HEK293 (cell line): ENCODE measurements around the gene SLC45A2.

Experiments used
- CTCF ChIA-PET: fragments of 350-600 bp; formaldehyde crosslinking; extraction: SDS; loops from one replicate; lab custom pipeline; 2021; ENCODE audit warnings: antibody characterized with exemption; lab: Yijun Ruan, JAX
- POLR2A ChIA-PET: fragments of 300-600 bp; formaldehyde crosslinking; extraction: SDS; loops from one replicate; lab custom pipeline; 2020; ENCODE audit warnings: antibody characterized with exemption, inconsistent platforms; lab: Yijun Ruan, JAX
- H3K27ac ChIP-seq: fragments of 200-500 bp; sonication (Bioruptor generic); 2 replicates; pipeline ENCODE4 v1.5.1; 2014; ENCODE audit warnings: low read depth, low read length, control low read depth, inconsistent platforms; ENCODE audit errors: extremely low read depth
- H3K36me3 ChIP-seq, 2 experiments: fragments of 200-500 bp in 1 of 2; sonication (Bioruptor generic) in 1 of 2; 1 replicate in 1 of 2; 2 replicates in 1 of 2; pipeline ENCODE4 v1.5.1; 2014 to 2017; ENCODE audit warnings: inconsistent platforms in 2 of 2, low read length in 2 of 2; ENCODE audit not compliant: control insufficient read depth in 2 of 2, insufficient read depth in 1 of 2
- H3K4me1 ChIP-seq: fragments of 200-500 bp; sonication (Bioruptor generic); 2 replicates; pipeline ENCODE4 v1.5.1; 2014; ENCODE audit warnings: mild to moderate bottlenecking, low read length, inconsistent platforms; ENCODE audit not compliant: control insufficient read depth, insufficient read depth
- H3K4me3 ChIP-seq: 2 replicates; pipeline ENCODE4 v1.5.1; 2011; ENCODE audit warnings: low read depth, mild to moderate bottlenecking, control low read depth, low read length, moderate library complexity
- H3K9me3 ChIP-seq: fragments of 200-500 bp; sonication (Bioruptor generic); 2 replicates; pipeline ENCODE4 v1.5.1; 2014; ENCODE audit warnings: low read depth, low read length, inconsistent platforms; ENCODE audit not compliant: control insufficient read depth, insufficient read depth
- KLF8 ChIP-seq: fragments of 450-650 bp; formaldehyde crosslinking; IDR thresholded peaks from 2 replicates; pipeline ENCODE4 v1.5.1; 2016; ENCODE audit warnings: missing biosample characterization, missing genetic modification characterization
- TRIM28 ChIP-seq: IDR thresholded peaks from 2 replicates; pipeline ENCODE4 v1.6.1; 2011; ENCODE audit warnings: low read length, control low read depth, borderline replicate concordance
- YY1 ChIP-seq: fragments of 450-650 bp; formaldehyde crosslinking; IDR thresholded peaks from 2 replicates; pipeline ENCODE4 v1.5.1; 2018; ENCODE audit warnings: missing biosample characterization, missing genetic modification characterization
- ZBTB1 ChIP-seq: fragments of 450-650 bp; formaldehyde crosslinking; IDR thresholded peaks from 2 replicates; pipeline ENCODE4 v1.5.1; 2016; ENCODE audit warnings: missing biosample characterization, missing genetic modification characterization
- ZBTB17 ChIP-seq: fragments of 450-650 bp; formaldehyde crosslinking; IDR thresholded peaks from 2 replicates; pipeline ENCODE4 v1.5.1; 2016; ENCODE audit warnings: missing biosample characterization, missing genetic modification characterization
- ZNF157 ChIP-seq: fragments of 450-650 bp; formaldehyde crosslinking; IDR thresholded peaks from 2 replicates; pipeline ENCODE4 v1.5.1; 2016; ENCODE audit warnings: missing biosample characterization, missing genetic modification characterization
- ZNF169 ChIP-seq: fragments of 450-650 bp; formaldehyde crosslinking; IDR thresholded peaks from 2 replicates; pipeline ENCODE4 v1.5.1; 2016; ENCODE audit warnings: missing biosample characterization, missing genetic modification characterization
- ZNF175 ChIP-seq: fragments of 450-650 bp; formaldehyde crosslinking; IDR thresholded peaks from 2 replicates; pipeline ENCODE4 v1.5.1; 2016; ENCODE audit warnings: missing biosample characterization, missing genetic modification characterization
- ZNF239 ChIP-seq: fragments of 450-650 bp; formaldehyde crosslinking; IDR thresholded peaks from 2 replicates; pipeline ENCODE4 v1.5.1; 2016; ENCODE audit warnings: missing biosample characterization, missing genetic modification characterization
- ZNF274 ChIP-seq, 2 experiments: fragments of 200-500 bp in 1 of 2; fragments of 450-650 bp in 1 of 2; sonication (Bioruptor generic) in 1 of 2; formaldehyde crosslinking in 1 of 2; IDR thresholded peaks; 2 replicates each; pipeline versions ENCODE4 v1.5.1 to v1.6.1; 2014 to 2016; ENCODE audit warnings: borderline replicate concordance in 1 of 2, inconsistent platforms in 1 of 2, low read length in 1 of 2, missing biosample characterization in 1 of 2, missing genetic modification characterization in 1 of 2
- ZNF302 ChIP-seq: fragments of 450-650 bp; formaldehyde crosslinking; IDR thresholded peaks from 2 replicates; pipeline ENCODE4 v1.5.1; 2016; ENCODE audit warnings: missing biosample characterization, missing genetic modification characterization, low read depth
- ZNF433 ChIP-seq: fragments of 450-650 bp; formaldehyde crosslinking; IDR thresholded peaks from 2 replicates; pipeline ENCODE4 v1.5.1; 2016; ENCODE audit warnings: missing biosample characterization, missing genetic modification characterization, low read depth
- ZNF510 ChIP-seq: fragments of 450-650 bp; formaldehyde crosslinking; IDR thresholded peaks from 2 replicates; pipeline ENCODE4 v1.5.1; 2018; ENCODE audit warnings: mild to moderate bottlenecking, missing genetic modification characterization, missing biosample characterization; ENCODE audit not compliant: insufficient replicate concordance
- ZNF529 ChIP-seq: fragments of 450-650 bp; formaldehyde crosslinking; IDR thresholded peaks from 2 replicates; pipeline ENCODE4 v1.5.1; 2017; ENCODE audit warnings: missing genetic modification characterization, missing biosample characterization; ENCODE audit not compliant: insufficient replicate concordance
- ZNF571 ChIP-seq: fragments of 450-650 bp; formaldehyde crosslinking; IDR thresholded peaks from 2 replicates; pipeline ENCODE4 v1.5.0; 2017; ENCODE audit warnings: missing biosample characterization, missing genetic modification characterization
- ZNF621 ChIP-seq: fragments of 450-650 bp; formaldehyde crosslinking; IDR thresholded peaks from 2 replicates; pipeline ENCODE4 v1.5.1; 2017; ENCODE audit warnings: missing biosample characterization, missing genetic modification characterization
- ZNF629 ChIP-seq: fragments of 450-650 bp; formaldehyde crosslinking; IDR thresholded peaks from 2 replicates; pipeline ENCODE4 v1.5.1; 2017; ENCODE audit warnings: missing biosample characterization, missing genetic modification characterization
- ZNF776 ChIP-seq: fragments of 450-650 bp; formaldehyde crosslinking; IDR thresholded peaks from 2 replicates; pipeline ENCODE4 v1.5.0; 2017; ENCODE audit warnings: missing biosample characterization, missing genetic modification characterization, borderline replicate concordance
- ZXDB ChIP-seq: fragments of 450-650 bp; formaldehyde crosslinking; IDR thresholded peaks from 2 replicates; pipeline ENCODE4 v1.5.1; 2016; ENCODE audit warnings: missing biosample characterization, missing genetic modification characterization
- TF ChIP-seq, protein P1 (sequence below): fragments of 450-650 bp; formaldehyde crosslinking; IDR thresholded peaks from 2 replicates; pipeline ENCODE4 v1.5.1; 2016; ENCODE audit warnings: missing biosample characterization, missing genetic modification characterization
- TF ChIP-seq, protein P2 (sequence below): fragments of 450-650 bp; formaldehyde crosslinking; IDR thresholded peaks from 2 replicates; pipeline ENCODE4 v1.5.1; 2017; ENCODE audit warnings: missing biosample characterization, mild to moderate bottlenecking, missing genetic modification characterization, moderate library complexity
- TF ChIP-seq, protein P3 (sequence below): fragments of 450-650 bp; formaldehyde crosslinking; IDR thresholded peaks from 2 replicates; pipeline ENCODE4 v1.5.1; 2016; ENCODE audit warnings: missing biosample characterization, missing genetic modification characterization
- TF ChIP-seq, protein P4 (sequence below): fragments of 450-650 bp; formaldehyde crosslinking; IDR thresholded peaks from 2 replicates; pipeline ENCODE4 v1.5.1; 2016; ENCODE audit warnings: missing biosample characterization, missing genetic modification characterization, borderline replicate concordance

SLC45A2 gene

DNA sequence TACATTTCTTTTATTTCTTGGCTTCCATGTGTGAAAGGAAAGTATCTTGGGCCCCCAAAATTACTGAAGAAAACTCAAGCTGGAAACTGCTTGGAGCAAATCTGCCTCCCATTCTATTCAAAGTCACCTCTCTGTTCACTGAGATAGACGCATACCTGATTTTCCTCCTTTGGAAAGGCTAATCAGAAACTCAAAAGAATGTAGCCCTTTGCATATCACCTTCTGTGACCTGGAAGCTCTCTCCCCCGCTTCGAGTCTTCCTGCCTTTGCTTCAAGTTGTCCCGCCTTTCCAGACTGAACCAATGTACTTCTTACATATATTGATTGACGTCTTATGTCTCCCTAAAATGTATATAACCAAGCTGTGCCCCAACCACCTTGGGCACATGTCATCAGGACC is 53.4 kb downstream of the SLC45A2 start:
- Histone ChIP-seq H3K36me3 (no peaks in the 10 kb centered on the region), H3K9me3 (no peaks in the 10 kb centered on the region), H3K4me1 (no peaks in the 10 kb centered on the region), H3K4me3 (no peak overlapping the region), H3K27ac (no peak overlapping the region)
- ChIA-PET POLR2A (no interaction called here), CTCF (interaction anchor here (0.6 to 1.0 kb wide), 3 partner anchors 343 to 635 kb away, joined by 4 to 6 read pairs (median 4); no protein-coding TSS in a partner anchor)
- TF ChIP-seq YY1 (no peak), ZNF529 (no peak), ZNF169 (tag by site-specific recombination) (no peak), ZNF629 (tag by site-specific recombination) (no peak), ZXDB (no peak), ZNF621 (tag by site-specific recombination) (no peak), ZNF571 (tag by site-specific recombination) (no peak), ZNF274 (IDR thresholded peaks at IDR 0.05; ENCODE audit: low read length) (no peak), ZNF274 (tag by site-specific recombination; IDR thresholded peaks at IDR 0.05; ENCODE audit: borderline replicate concordance) (no peak), KLF8 (tag by site-specific recombination) (no peak), ZBTB17 (tag by site-specific recombination) (no peak)
- TF ChIP-seq, protein P1, sequence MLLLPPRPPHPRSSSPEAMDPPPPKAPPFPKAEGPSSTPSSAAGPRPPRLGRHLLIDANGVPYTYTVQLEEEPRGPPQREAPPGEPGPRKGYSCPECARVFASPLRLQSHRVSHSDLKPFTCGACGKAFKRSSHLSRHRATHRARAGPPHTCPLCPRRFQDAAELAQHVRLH (tag by site-specific recombination) = no peak
- TF ChIP-seq, protein P2, sequence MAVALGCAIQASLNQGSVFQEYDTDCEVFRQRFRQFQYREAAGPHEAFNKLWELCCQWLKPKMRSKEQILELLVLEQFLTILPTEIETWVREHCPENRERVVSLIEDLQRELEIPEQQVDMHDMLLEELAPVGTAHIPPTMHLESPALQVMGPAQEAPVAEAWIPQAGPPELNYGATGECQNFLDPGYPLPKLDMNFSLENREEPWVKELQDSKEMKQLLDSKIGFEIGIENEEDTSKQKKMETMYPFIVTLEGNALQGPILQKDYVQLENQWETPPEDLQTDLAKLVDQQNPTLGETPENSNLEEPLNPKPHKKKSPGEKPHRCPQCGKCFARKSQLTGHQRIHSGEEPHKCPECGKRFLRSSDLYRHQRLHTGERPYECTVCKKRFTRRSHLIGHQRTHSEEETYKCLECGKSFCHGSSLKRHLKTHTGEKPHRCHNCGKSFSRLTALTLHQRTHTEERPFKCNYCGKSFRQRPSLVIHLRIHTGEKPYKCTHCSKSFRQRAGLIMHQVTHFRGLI (tag by site-specific recombination) = no peak
- TF ChIP-seq, protein P3, sequence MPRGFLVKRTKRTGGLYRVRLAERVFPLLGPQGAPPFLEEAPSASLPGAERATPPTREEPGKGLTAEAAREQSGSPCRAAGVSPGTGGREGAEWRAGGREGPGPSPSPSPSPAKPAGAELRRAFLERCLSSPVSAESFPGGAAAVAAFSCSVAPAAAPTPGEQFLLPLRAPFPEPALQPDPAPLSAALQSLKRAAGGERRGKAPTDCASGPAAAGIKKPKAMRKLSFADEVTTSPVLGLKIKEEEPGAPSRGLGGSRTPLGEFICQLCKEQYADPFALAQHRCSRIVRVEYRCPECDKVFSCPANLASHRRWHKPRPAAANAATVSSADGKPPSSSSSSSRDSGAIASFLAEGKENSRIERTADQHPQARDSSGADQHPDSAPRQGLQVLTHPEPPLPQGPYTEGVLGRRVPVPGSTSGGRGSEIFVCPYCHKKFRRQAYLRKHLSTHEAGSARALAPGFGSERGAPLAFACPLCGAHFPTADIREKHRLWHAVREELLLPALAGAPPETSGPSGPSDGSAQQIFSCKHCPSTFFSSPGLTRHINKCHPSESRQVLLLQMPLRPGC = no peak

DNA sequence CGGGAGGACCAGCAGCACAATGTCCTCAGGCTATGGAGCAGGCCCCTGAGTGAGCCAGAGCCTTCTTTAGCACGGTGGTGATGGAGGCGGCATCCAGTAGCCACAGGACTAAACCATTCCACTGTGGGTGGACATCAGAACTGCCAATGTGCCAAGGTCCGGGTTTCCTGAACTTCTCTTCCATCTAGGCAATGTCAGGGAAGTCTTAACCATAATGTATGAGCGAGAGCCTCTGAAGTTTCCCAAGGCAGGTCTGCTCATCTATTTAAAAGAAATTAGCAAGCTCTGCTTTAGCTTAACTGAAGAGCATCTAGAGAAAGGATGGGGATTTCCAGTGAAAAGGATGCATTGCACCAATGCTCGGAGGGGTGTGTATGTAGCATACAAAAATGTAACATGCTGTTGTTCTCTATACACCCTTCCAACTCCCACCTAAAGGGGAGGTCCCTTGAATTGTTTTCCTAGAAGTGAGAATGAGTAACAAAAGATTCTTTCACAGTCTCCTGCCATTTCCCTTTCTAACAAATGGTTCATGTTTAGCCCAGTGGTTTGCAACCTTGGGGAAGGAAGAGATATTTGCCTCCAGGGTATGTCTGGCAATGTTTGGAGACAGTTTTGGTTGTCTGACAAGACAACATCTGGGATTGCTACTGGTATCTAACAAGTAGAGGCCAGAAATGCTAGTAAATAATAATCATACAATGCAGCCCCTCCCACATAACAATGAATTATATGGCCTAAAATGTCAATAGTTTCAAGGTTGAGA is 54.4 kb downstream of the SLC45A2 start:
- H3K36me3 ChIP-seq = no peaks in the 10 kb centered on the region
- no peaks in the 10 kb centered on the region for H3K4me1 ChIP-seq
- TF ChIP-seq ZNF157 (tag by site-specific recombination) (no peak), ZNF302 (no peak), ZBTB1 (tag by site-specific recombination) (no peak), TRIM28 (no peak), ZNF510 (tag by site-specific recombination) (no peak), ZNF175 (tag by site-specific recombination) (no peak)
- no peak overlapping the region for H3K4me3 ChIP-seq
- ChIA-PET CTCF (no interaction called here), POLR2A (no interaction called here)
- H3K9me3 ChIP-seq = no peaks in the 10 kb centered on the region
- H3K27ac ChIP-seq = no peak overlapping the region

DNA sequence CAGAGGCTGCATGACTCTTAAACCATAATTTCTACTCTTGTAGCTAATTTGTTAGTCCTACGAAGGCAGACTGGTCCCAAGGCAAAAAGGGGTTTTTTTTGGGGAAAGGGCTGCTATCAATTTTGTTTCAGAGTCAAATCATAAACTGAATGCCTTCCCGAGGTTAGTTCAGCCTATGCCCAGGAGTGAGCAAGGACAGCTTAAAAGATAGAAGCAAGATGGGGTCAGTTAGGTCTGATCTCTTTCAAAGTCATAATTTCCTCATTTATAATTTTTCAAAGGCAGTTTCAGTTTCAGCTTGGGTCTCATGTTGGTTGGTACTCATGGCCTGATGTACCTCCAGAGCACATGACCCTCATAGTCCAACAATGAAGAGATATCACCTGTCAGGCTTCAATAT is 56.2 kb downstream of the SLC45A2 start:
- Histone ChIP-seq H3K27ac (no peak overlapping the region), H3K36me3 (no peaks in the 10 kb centered on the region), H3K9me3 (no peaks in the 10 kb centered on the region), H3K4me3 (no peak overlapping the region), H3K4me1 (no peaks in the 10 kb centered on the region)
- ChIA-PET CTCF (interaction anchor here (0.7 kb wide), 1 partner anchor 493 kb away, joined by 3 read pairs; no protein-coding TSS in a partner anchor), POLR2A (no interaction called here)
- no peak for TF ChIP-seq ZNF433 (tag by site-specific recombination)
- no peak for TF ChIP-seq ZNF571 (tag by site-specific recombination)
- TF ChIP-seq ZNF239 = no peak
- TF ChIP-seq ZNF776 (tag by site-specific recombination) = no peak
- no peak for TF ChIP-seq ZBTB1 (tag by site-specific recombination)
- TF ChIP-seq, protein P4, sequence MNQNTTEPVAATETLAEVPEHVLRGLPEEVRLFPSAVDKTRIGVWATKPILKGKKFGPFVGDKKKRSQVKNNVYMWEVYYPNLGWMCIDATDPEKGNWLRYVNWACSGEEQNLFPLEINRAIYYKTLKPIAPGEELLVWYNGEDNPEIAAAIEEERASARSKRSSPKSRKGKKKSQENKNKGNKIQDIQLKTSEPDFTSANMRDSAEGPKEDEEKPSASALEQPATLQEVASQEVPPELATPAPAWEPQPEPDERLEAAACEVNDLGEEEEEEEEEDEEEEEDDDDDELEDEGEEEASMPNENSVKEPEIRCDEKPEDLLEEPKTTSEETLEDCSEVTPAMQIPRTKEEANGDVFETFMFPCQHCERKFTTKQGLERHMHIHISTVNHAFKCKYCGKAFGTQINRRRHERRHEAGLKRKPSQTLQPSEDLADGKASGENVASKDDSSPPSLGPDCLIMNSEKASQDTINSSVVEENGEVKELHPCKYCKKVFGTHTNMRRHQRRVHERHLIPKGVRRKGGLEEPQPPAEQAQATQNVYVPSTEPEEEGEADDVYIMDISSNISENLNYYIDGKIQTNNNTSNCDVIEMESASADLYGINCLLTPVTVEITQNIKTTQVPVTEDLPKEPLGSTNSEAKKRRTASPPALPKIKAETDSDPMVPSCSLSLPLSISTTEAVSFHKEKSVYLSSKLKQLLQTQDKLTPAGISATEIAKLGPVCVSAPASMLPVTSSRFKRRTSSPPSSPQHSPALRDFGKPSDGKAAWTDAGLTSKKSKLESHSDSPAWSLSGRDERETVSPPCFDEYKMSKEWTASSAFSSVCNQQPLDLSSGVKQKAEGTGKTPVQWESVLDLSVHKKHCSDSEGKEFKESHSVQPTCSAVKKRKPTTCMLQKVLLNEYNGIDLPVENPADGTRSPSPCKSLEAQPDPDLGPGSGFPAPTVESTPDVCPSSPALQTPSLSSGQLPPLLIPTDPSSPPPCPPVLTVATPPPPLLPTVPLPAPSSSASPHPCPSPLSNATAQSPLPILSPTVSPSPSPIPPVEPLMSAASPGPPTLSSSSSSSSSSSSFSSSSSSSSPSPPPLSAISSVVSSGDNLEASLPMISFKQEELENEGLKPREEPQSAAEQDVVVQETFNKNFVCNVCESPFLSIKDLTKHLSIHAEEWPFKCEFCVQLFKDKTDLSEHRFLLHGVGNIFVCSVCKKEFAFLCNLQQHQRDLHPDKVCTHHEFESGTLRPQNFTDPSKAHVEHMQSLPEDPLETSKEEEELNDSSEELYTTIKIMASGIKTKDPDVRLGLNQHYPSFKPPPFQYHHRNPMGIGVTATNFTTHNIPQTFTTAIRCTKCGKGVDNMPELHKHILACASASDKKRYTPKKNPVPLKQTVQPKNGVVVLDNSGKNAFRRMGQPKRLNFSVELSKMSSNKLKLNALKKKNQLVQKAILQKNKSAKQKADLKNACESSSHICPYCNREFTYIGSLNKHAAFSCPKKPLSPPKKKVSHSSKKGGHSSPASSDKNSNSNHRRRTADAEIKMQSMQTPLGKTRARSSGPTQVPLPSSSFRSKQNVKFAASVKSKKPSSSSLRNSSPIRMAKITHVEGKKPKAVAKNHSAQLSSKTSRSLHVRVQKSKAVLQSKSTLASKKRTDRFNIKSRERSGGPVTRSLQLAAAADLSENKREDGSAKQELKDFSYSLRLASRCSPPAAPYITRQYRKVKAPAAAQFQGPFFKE = no peak
- no peak for TF ChIP-seq ZXDB
